ENCODE measurements around the gene CTLA4.
A peak's percentile ranks its signal among the peaks of the same experiment; 100 is the strongest.

Gene CTLA4

DNA sequence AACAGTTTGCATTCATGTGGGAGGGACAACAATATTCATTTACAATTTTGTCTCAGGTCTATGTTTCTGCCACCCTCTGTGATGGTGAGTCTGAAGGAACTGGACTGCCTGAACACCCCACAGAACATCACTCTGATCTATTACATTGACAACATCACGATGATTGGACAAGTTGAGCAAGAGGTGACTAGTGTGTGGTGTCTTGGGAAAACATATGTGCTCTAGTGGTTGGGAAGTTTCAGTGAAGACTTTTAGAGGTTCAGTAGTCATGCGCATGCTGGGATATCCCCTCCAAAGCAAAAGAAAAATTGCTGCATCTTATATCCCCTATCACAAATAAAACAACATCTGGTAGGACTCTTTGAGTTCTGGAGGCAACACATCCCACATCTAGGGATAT lies 18.6 kb upstream of the CTLA4 start:
- no peak overlapping the region for H3K27ac ChIP-seq
- H2AFZ ChIP-seq (ENCODE audit: low read depth): no peak overlapping the region
- no peaks in the 10 kb centered on the region for H3K79me2 ChIP-seq (ENCODE audit: insufficient read depth, low read depth)
- TF ChIP-seq, protein P1, sequence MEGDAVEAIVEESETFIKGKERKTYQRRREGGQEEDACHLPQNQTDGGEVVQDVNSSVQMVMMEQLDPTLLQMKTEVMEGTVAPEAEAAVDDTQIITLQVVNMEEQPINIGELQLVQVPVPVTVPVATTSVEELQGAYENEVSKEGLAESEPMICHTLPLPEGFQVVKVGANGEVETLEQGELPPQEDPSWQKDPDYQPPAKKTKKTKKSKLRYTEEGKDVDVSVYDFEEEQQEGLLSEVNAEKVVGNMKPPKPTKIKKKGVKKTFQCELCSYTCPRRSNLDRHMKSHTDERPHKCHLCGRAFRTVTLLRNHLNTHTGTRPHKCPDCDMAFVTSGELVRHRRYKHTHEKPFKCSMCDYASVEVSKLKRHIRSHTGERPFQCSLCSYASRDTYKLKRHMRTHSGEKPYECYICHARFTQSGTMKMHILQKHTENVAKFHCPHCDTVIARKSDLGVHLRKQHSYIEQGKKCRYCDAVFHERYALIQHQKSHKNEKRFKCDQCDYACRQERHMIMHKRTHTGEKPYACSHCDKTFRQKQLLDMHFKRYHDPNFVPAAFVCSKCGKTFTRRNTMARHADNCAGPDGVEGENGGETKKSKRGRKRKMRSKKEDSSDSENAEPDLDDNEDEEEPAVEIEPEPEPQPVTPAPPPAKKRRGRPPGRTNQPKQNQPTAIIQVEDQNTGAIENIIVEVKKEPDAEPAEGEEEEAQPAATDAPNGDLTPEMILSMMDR (conservative IDR thresholded peaks at IDR 0.05; ENCODE audit: low read depth, low read length): no peak
- H3K4me1 ChIP-seq (ENCODE audit: low read depth, poor library complexity, severe bottlenecking): peaks cover 50% of the 10 kb centered on the region
- no peaks in the 10 kb centered on the region for H4K20me1 ChIP-seq (ENCODE audit: insufficient read depth)
- H3K9ac ChIP-seq: no peak overlapping the region
- H3K36me3 ChIP-seq (ENCODE audit: insufficient read depth): no peaks in the 10 kb centered on the region
- no peaks in the 10 kb centered on the region for H3K27me3 ChIP-seq (ENCODE audit: insufficient read depth, low read depth)
- no peak overlapping the region for H3K4me2 ChIP-seq
- H3K4me3 ChIP-seq (IDR thresholded peaks at IDR 0.05; ENCODE audit: insufficient read depth, low read depth, low read length): no peak overlapping the region

DNA sequence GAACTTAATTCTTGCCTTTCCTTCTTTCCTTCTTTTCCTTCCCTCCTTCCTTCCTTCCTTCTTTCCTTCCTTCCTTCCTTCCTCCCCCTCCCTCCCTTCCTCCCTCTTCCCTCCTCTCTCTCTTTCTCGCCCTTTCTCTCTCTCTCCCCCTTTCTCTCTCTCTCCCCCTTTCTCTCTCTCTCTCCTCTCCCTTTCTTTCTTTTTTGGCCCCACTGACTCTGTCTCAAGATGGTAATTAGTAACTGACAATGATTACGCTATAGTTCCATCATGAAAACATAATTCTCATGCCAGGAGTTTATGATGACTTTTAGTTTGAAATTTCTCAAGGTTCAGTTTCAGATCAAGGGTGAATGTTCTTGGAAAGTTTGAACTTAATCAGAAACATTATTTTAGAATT lies 14.8 kb upstream of the CTLA4 start:
- Histone ChIP-seq H3K79me2 (ENCODE audit: insufficient read depth, low read depth) (no peaks in the 10 kb centered on the region), H3K36me3 (ENCODE audit: insufficient read depth) (no peaks in the 10 kb centered on the region), H2AFZ (ENCODE audit: low read depth) (no peak overlapping the region), H3K27me3 (ENCODE audit: insufficient read depth, low read depth) (no peaks in the 10 kb centered on the region), H3K4me3 (IDR thresholded peaks at IDR 0.05; ENCODE audit: insufficient read depth, low read depth, low read length) (no peak overlapping the region), H3K27ac (peak overlapping the region; percentile 70), H3K4me2 (peak overlapping the region; percentile 40; the same call in 1 of the 2 replicates), H3K4me1 (ENCODE audit: low read depth, poor library complexity, severe bottlenecking) (peaks cover 80% of the 10 kb centered on the region), H4K20me1 (ENCODE audit: insufficient read depth) (no peaks in the 10 kb centered on the region), H3K9ac (peak overlapping the region; percentile 9; the same call in 1 of the 2 replicates)
- TF ChIP-seq, protein P1 (conservative IDR thresholded peaks at IDR 0.05; ENCODE audit: low read depth, low read length): no peak

DNA sequence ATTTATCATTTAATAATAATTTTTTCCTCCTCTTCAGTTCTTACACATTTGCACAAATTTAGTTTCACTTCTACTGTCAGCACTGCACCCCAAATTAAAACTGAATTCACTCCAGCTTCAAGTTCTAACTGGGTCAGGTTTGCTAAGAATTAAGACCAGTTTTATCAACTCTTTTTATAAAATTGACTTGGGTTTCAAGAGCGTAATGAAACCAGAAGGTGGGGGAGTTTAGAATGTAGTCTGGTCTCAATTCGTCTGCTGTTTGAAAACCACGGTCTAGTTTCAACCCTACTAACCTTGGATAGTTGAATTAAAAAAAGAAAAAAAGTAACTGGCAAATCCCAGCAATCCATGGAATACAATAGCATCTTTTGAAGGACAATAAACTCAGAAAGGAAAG lies 14.3 kb upstream of the CTLA4 start:
- Histone ChIP-seq H2AFZ (ENCODE audit: low read depth) (peak overlapping the region; percentile 15), H3K79me2 (ENCODE audit: insufficient read depth, low read depth) (no peaks in the 10 kb centered on the region), H3K4me2 (peak overlapping the region; percentile 40), H3K9ac (peak overlapping the region; percentile 9; the same call in 1 of the 2 replicates), H3K27me3 (ENCODE audit: insufficient read depth, low read depth) (no peaks in the 10 kb centered on the region), H3K36me3 (ENCODE audit: insufficient read depth) (no peaks in the 10 kb centered on the region), H3K4me3 (IDR thresholded peaks at IDR 0.05; ENCODE audit: insufficient read depth, low read depth, low read length) (no peak overlapping the region), H3K4me1 (ENCODE audit: low read depth, poor library complexity, severe bottlenecking) (peaks cover 80% of the 10 kb centered on the region), H4K20me1 (ENCODE audit: insufficient read depth) (no peaks in the 10 kb centered on the region), H3K27ac (peak overlapping the region; percentile 70)
- TF ChIP-seq, protein P1 (conservative IDR thresholded peaks at IDR 0.05; ENCODE audit: low read depth, low read length): no peak

DNA sequence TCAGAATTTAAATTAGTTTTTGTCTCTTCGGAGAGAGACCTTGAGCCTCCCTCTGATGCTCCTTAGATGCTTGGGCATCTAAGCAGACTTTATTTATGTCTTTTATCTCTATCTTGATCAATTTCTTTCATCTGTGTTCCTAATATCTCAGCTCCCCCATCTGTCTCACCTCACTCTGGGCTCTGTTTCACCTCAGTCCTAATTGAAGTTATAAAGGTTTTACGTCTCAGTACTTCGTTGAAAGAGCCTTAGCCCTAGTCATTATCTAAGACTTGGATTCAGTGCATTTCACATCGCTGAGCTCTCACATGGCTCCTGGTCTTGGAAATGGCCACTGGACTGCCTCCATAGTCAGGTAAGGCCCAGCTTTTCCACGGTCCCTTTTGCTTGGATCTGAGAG lies 13.8 kb upstream of the CTLA4 start:
- Histone ChIP-seq H3K27ac (peak overlapping the region; percentile 70), H3K79me2 (ENCODE audit: insufficient read depth, low read depth) (no peaks in the 10 kb centered on the region), H3K4me3 (IDR thresholded peaks at IDR 0.05; ENCODE audit: insufficient read depth, low read depth, low read length) (peak overlapping the region; percentile 13), H3K4me1 (ENCODE audit: low read depth, poor library complexity, severe bottlenecking) (peaks cover 82% of the 10 kb centered on the region), H3K9ac (peak overlapping the region; percentile 9; the same call in 1 of the 2 replicates), H2AFZ (ENCODE audit: low read depth) (peak overlapping the region; percentile 15), H3K4me2 (peak overlapping the region; percentile 40), H3K27me3 (ENCODE audit: insufficient read depth, low read depth) (no peaks in the 10 kb centered on the region), H3K36me3 (ENCODE audit: insufficient read depth) (no peaks in the 10 kb centered on the region), H4K20me1 (ENCODE audit: insufficient read depth) (no peaks in the 10 kb centered on the region)
- TF ChIP-seq, protein P1 (conservative IDR thresholded peaks at IDR 0.05; ENCODE audit: low read depth, low read length): no peak

Measured in KMS-11 (cell line).